ENCODE data around the gene C7. TPM values are rescaled to one million over a fixed set of nuclear protein-coding genes. Genes with fewer than 3 reads are reported as not detected.

C7 gene
- total RNA-seq, 1 experiment from 2014 or later = 0.74 TPM

DNA sequence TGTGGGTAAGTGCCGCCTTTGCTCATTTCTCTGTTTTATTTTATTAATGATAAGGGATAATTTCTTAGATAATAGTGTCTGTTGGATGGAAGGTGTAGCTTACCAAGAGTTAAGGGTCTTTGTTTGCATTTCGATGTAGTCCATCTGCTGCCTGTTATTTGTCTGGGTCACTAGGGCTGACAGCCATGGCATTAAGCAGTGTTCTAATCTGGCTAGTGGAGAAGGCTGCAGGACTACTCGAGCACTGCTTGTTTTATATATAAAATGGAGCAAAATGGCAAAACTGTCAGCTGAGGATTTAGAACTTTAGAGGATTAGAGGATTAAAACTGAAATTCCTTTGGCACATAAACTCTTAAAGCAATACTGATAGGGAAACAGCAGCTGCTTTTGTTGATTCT is 67.5 kb downstream of the C7 start (continued):
- TF ChIP-seq ELF1 (IDR thresholded peaks at IDR 0.05; ENCODE audit: borderline replicate concordance, low read depth) (no peak), TCF7L2 (IDR thresholded peaks at IDR 0.05; ENCODE audit: borderline replicate concordance, extremely low read depth, insufficient read depth, insufficient read length) (no peak)

DNA sequence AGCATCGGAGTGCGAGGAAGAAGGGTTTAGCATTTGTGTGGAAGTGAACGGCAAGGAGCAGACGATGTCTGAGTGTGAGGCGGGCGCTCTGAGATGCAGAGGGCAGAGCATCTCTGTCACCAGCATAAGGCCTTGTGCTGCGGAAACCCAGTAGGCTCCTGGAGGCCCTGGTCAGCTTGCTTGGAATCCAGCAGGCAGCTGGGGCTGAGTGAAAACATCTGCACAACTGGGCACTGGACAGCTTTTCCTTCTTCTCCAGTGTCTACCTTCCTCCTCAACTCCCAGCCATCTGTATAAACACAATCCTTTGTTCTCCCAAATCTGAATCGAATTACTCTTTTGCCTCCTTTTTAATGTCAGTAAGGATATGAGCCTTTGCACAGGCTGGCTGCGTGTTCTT is 72.1 kb downstream of the C7 start:
- RAD21 ChIA-PET (ENCODE audit: low non-redundant PET in 1 of 2, low total read pairs in 2 of 2, uncharacterized antibody in 2 of 2, unreplicated experiment in 2 of 2) = no interaction called here

More for the DNA sequence above, 72.1 kb downstream of the C7 start:
- ChIA-PET CTCF (interaction anchor here (0.6 kb wide), 1 partner anchor 484 kb away, joined by 4 read pairs; no protein-coding TSS in a partner anchor), POLR2A (no interaction called here)
- H3K4me3 ChIP-seq (replicated peaks in 1 of 2; ENCODE audit: low read depth in 1 of 2, low read length in 2 of 2) = no peak overlapping the region
- no peak overlapping the region for H3K9ac ChIP-seq (ENCODE audit: low read length)
- H3K9me3 ChIP-seq (ENCODE audit: control insufficient read depth in 1 of 2, insufficient read depth in 1 of 2, low read depth in 1 of 2, low read length in 2 of 2) = no peaks in the 10 kb centered on the region
- ATAC-seq (no peak), DNase-seq (ENCODE audit: low read depth, low spot score) (no peak)
- no peaks in the 10 kb centered on the region for H3K36me3 ChIP-seq (ENCODE audit: control insufficient read depth in 1 of 2, insufficient read depth in 2 of 2, low read length in 2 of 2)
- H3K4me2 ChIP-seq (ENCODE audit: low read length) = no peak overlapping the region
- no TSS peak for BruUV-seq (replicated peaks)
- H3K27ac ChIP-seq (ENCODE audit: low read depth, low read length) = no peak overlapping the region
- H2AFZ ChIP-seq (ENCODE audit: low read depth, low read length, poor library complexity, severe bottlenecking) = no peak overlapping the region
- intact Hi-C loops (cut with micrococcal nuclease) = no loop called here
- no peaks in the 10 kb centered on the region for H3K79me2 ChIP-seq (ENCODE audit: insufficient read depth, low read length)
- no peaks in the 10 kb centered on the region for H4K20me1 ChIP-seq (ENCODE audit: insufficient read depth)
- H3K4me1 ChIP-seq (ENCODE audit: control insufficient read depth in 1 of 2, insufficient read depth in 2 of 2, low read length in 2 of 2) = no peaks in the 10 kb centered on the region
- no peaks in the 10 kb centered on the region for H3K9me2 ChIP-seq (ENCODE audit: insufficient read depth)
- TF ChIP-seq POLR2A (IDR thresholded peaks at IDR 0.05; ENCODE audit: borderline replicate concordance, extremely low read depth, insufficient read depth, insufficient read length) (no peak), ZNF274 (IDR thresholded peaks at IDR 0.05; ENCODE audit: low read depth, low read length) (no peak), YY1 (IDR thresholded peaks at IDR 0.05; ENCODE audit: extremely low read depth, insufficient replicate concordance, low read depth, low read length) (no peak), RAD21 (IDR thresholded peaks at IDR 0.05; ENCODE audit: low read depth) (no peak), SRF (IDR thresholded peaks at IDR 0.05; ENCODE audit: low read depth) (no peak), JUND (IDR thresholded peaks at IDR 0.05) (no peak), ZFX (IDR thresholded peaks at IDR 0.05) (no peak)
- TF ChIP-seq, protein P1, sequence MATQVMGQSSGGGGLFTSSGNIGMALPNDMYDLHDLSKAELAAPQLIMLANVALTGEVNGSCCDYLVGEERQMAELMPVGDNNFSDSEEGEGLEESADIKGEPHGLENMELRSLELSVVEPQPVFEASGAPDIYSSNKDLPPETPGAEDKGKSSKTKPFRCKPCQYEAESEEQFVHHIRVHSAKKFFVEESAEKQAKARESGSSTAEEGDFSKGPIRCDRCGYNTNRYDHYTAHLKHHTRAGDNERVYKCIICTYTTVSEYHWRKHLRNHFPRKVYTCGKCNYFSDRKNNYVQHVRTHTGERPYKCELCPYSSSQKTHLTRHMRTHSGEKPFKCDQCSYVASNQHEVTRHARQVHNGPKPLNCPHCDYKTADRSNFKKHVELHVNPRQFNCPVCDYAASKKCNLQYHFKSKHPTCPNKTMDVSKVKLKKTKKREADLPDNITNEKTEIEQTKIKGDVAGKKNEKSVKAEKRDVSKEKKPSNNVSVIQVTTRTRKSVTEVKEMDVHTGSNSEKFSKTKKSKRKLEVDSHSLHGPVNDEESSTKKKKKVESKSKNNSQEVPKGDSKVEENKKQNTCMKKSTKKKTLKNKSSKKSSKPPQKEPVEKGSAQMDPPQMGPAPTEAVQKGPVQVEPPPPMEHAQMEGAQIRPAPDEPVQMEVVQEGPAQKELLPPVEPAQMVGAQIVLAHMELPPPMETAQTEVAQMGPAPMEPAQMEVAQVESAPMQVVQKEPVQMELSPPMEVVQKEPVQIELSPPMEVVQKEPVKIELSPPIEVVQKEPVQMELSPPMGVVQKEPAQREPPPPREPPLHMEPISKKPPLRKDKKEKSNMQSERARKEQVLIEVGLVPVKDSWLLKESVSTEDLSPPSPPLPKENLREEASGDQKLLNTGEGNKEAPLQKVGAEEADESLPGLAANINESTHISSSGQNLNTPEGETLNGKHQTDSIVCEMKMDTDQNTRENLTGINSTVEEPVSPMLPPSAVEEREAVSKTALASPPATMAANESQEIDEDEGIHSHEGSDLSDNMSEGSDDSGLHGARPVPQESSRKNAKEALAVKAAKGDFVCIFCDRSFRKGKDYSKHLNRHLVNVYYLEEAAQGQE (IDR thresholded peaks at IDR 0.05; ENCODE audit: low read depth) = no peak
- TF ChIP-seq, protein P2, sequence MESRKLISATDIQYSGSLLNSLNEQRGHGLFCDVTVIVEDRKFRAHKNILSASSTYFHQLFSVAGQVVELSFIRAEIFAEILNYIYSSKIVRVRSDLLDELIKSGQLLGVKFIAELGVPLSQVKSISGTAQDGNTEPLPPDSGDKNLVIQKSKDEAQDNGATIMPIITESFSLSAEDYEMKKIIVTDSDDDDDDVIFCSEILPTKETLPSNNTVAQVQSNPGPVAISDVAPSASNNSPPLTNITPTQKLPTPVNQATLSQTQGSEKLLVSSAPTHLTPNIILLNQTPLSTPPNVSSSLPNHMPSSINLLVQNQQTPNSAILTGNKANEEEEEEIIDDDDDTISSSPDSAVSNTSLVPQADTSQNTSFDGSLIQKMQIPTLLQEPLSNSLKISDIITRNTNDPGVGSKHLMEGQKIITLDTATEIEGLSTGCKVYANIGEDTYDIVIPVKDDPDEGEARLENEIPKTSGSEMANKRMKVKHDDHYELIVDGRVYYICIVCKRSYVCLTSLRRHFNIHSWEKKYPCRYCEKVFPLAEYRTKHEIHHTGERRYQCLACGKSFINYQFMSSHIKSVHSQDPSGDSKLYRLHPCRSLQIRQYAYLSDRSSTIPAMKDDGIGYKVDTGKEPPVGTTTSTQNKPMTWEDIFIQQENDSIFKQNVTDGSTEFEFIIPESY (IDR thresholded peaks at IDR 0.05; ENCODE audit: extremely low read depth, insufficient replicate concordance, low read length) = no peak
- TF ChIP-seq, protein P3, sequence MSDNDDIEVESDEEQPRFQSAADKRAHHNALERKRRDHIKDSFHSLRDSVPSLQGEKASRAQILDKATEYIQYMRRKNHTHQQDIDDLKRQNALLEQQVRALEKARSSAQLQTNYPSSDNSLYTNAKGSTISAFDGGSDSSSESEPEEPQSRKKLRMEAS (IDR thresholded peaks at IDR 0.05) = no peak
- TF ChIP-seq, protein P4, sequence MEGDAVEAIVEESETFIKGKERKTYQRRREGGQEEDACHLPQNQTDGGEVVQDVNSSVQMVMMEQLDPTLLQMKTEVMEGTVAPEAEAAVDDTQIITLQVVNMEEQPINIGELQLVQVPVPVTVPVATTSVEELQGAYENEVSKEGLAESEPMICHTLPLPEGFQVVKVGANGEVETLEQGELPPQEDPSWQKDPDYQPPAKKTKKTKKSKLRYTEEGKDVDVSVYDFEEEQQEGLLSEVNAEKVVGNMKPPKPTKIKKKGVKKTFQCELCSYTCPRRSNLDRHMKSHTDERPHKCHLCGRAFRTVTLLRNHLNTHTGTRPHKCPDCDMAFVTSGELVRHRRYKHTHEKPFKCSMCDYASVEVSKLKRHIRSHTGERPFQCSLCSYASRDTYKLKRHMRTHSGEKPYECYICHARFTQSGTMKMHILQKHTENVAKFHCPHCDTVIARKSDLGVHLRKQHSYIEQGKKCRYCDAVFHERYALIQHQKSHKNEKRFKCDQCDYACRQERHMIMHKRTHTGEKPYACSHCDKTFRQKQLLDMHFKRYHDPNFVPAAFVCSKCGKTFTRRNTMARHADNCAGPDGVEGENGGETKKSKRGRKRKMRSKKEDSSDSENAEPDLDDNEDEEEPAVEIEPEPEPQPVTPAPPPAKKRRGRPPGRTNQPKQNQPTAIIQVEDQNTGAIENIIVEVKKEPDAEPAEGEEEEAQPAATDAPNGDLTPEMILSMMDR (IDR thresholded peaks at IDR 0.05 in 2 of 3, conservative IDR thresholded peaks at IDR 0.05 in 1 of 3; ENCODE audit: borderline replicate concordance in 1 of 3, insufficient read depth in 1 of 3, low read depth in 2 of 3, low read length in 2 of 3) = no peak
- H3K27me3 ChIP-seq (ENCODE audit: insufficient read depth, low read length) = no peaks in the 10 kb centered on the region

Measured in HCT116 (cell line).